Lower leg skin (tissue), 3 donors: ENCODE results near the gene SSR1.

Experiments used
- CTCF ChIP-seq, 3 donors: fragments of 450-650 bp; IDR thresholded peaks; one replicate each; pipeline ENCODE4 v1.5.1; 2016; ENCODE audit warnings: antibody characterized with exemption in 3 of 3, mild to moderate bottlenecking in 3 of 3, moderate library complexity in 2 of 3
- POLR2A ChIP-seq, 2 donors: fragments of 450-650 bp; IDR thresholded peaks; one replicate each; pipeline ENCODE4 v1.6.1; 2016 to 2017; ENCODE audit warnings: antibody characterized with exemption in 2 of 2, mild to moderate bottlenecking in 1 of 2, moderate library complexity in 1 of 2

DNA sequence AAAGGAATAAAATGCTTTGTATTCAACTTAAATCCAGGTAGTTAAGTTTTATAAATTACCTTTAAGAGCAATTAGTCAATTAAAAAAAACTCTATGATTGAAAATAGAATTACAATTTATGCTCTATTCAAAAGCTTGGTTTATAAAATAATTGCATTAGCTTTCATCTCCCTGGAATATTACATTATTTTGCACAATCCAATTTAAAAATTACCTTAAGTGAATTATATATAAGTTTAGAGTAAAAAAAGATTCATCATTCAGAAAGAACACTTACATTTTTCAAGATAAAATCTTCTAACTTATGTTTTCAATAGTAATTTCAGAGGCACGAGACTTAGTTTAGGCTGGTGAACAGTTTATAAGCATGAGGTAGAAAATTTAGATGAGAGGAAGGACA is 14.9 kb downstream of the SSR1 start:
- TF ChIP-seq CTCF (IDR thresholded peaks at IDR 0.05) (no peak), POLR2A (IDR thresholded peaks at IDR 0.05) (no peak)
